CD4-positive, alpha-beta T cell treated with Interleukin-21 for 1 hour (primary cell): ENCODE results near the gene CALML3.

ENCODE experiments used
- DNase-seq: peaks from one replicate; pipeline ENCODE4 v3.0.0-alpha.2; 2020

CALML3 gene

DNA sequence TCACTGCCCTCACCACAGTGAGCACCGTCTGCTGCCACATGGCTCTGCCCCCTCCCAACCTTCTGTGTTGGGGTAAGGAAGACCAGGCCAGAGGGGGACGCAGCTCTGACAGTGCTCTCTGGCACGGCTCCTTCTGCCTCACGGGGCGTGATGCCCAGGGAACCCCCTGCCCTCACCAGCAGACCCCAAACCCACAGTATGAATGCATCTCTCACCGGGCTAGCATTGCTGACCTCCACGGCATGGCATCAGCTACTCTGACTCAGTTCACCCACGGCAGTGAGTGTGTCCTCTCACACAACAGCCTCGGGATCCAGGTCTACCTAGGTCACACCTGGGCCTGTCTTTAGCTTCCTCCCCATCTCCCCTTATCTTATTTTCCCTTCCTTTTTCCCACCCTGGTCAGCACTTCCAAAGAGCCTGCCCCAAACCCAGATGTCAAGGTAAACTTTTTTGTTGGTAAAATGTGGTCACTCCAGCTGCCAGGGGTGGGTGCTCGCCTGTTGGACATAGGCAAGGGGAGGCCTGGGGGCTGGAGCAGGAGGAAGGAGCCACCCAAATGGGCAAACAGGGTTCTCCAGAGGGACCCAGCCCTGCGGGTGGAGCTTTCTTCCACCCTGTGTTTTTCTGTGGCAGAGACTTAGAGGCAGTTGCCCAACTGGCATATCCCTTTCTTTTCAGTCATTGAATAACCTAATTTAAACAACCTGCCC, 4.4 kb downstream of the CALML3 start:
- no peak for DNase-seq

DNA sequence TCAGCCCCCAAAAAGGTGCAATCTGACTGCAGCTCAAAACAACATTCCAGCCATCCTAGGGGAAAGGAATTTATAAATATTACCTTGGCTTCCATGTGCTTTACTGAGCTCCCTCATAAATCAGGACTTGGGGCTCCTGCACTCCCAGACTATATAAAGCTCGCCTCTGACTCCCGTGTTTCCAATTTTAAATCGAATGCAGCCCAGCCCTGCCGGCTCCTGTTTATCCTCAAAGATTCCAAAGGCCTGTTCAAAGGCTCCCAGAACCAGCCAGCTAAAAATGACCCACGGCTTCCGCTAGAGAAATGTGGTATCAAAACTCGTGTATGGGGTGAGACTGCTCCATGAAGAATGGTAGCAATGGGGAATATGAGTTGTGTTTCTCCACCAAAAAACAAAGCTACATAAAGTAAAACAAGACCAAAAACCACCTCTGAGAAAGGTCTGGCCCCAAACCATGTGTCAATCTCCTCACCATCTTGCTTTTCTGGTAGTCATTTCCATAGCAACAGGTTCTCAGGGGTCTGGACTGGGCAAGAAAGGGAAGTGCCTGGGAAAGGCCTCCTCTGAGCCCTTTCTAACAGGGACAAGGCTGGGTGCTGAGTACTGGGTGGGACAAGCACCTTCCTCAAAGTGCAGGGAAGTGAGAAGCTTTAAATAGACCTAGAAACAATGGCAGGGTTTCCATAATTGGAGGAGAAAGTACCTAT, 5.1 kb downstream of the CALML3 start:
- no peak for DNase-seq

GRCh38 chr10:5530412-5530806, 5.6 kb downstream of the CALML3 start:
- DNase-seq = no peak

DNA sequence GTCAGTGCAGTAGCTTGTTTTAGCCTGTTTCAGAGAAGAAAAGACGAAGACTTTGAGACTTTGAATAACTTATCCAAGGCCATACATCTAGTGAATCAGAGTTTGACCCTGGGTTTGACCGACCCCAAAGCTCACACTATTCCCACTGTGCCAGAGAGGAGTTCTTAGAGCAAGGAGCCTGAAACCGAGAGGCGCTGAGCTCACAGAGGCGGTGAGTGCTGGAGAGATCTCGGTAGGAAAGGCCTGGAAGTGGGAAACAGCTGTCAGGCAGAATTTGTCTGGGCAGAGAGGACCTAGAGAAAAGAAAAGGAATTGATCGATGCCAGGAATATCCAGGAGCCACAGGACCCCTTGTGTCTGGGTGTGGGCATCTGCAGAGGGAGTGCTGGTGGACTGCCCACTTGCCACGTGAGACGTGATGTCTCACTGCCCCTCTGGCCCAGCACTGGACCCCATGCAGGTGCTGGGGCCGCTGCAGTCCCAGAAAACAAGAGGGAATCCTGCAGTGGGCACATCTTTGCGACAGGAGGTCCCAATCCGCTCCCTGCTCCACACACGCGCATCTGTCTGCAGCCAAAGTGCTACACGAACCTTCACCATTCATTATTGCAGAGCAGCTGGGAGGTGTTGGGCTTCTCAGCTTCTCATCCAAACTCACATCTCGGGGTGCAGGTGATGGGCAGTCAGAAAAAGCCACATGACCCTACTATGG, 6.2 kb downstream of the CALML3 start:
- DNase-seq = no peak

DNA sequence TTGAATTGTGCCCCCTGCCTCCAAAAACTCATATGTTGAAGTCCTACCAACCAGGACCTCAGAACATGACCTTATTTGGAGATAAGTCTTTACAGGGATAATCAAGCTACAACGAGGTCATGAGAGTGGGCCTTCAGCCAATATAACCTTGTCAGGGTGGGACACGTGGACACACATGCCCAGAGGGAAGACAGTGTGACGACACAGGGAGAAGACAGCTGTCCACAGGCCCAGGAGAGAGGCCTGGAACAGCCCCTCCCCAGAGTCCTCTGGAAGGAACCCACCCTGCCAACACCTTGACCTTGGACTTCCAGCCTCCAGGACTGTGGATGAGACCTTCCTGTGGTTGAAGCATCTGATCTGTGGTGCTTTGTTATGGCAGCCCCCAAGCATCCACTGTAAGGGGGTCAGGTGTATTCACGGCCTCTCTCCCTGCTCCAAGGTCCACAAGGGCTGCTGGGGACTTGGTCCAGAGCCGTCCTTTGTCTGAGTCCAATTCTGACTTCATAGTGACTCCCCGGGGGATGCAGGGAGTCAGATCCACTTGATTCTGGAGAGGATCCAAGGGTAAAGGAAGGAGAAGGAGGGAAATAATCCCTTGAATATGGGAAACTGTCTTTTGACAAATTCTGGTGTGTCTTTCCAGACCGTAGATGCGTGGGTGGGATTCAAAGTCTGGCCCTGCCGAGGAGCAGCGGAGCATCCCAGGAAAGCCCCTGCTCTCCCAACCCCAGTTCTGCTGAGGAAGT, 7.0 kb downstream of the CALML3 start:
- DNase-seq = no peak

GRCh38 chr10:5532307-5532605, 7.5 kb downstream of the CALML3 start:
- DNase-seq = no peak

DNA sequence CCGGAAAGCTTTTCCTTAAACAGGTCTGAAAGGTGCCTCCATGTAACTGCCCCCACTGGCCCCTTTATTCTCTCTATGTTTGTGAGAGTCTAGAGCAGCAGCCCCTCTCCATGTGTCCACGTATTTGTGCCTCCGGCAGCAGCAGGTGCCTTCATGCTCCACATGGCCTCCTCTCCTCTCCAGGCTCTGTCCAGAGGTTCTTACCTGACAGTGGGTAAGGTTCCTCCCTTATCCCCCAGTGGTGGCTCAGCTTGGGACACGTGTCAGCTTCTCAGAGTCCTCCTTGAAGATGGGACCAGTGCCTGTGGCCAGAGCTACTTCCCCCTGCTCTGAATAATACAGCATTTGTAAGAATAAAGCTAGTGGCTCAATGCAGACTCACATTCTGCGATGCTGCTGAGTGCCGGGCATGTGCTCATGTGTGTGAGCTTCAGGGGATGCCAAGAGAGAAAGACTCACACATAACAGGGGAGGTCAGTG, 7.9 kb downstream of the CALML3 start:
- no peak for DNase-seq

DNA sequence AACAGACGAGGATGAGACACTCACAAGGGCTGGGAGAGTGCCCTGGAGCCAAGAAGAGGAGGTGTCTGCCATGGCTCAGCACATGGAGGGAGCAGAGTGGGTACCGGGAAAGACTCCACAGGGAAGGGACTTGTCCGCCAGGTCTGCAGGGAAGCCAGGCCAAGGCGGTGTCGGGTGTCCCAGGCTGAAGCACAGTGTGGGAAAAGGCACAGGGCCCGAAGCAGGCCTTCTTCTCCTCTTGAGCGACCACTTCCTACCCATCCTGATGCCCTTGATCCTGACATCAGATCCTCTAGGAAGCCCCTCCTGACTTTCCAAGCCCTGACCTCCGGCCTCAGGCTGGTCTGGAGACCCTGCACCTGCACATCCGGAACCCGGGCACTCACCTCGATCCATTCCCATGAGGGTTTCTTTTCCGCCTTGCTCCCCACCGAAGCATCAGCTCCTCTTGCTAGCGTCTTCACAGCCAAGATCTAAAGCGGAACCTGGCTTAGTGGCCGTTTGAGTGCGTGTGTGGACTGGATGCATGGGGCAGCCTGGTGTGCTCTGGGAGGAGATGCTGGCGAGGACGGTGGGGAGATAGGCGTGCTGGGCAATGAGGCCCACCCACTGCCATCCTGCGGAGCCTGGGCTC, 8.5 kb downstream of the CALML3 start:
- DNase-seq = no peak

- DNase-seq = no peak
Observed at GRCh38 chr10:5534051-5534821, 9.5 kb downstream of the CALML3 start.

DNA sequence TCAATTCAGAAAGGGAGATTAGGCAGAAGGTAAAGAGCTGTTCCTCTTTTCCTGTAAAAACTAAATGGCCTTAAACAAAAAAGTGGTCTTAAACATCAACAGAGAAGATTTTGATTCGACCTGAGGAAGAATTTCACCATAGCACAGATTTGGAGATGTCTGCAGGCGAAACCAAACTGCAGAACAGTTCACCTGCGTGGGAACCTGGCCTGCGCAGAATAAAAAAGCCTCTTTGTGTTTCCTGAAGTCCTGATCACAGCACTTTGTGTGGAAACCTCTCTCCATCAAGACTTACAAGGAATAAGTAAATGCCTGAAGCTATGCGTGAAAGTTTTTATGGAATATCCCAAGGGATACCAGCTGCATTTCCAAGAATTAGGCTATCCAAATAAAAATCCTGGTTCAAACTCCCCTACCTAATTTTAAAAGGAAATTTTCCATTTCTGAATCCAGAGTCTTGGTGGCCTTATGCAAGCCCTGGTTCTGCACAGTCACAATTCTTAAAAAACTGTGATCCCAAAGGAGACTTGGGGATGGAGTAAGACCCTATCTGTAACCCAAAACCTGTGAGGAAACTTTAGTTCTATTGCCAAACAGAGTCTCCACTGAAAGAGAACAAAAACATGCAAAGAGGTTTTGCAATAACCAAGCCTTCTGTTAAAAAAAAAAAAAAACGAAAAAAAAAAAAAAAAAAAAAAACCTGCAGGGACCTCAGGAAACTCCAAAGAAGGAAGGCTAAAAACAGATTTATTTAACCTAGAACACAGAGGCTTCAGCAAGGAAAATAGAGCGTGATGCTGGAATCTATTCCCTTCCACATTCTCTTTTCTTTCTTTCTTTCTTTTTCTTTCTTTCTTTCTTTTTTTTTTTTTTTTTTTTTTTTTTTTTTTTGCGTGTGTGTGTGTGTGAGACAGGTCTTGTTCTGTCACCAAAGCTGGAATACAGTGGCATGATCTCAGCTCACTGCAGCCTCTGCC, 10.4 kb downstream of the CALML3 start:
- DNase-seq = no peak

DNA sequence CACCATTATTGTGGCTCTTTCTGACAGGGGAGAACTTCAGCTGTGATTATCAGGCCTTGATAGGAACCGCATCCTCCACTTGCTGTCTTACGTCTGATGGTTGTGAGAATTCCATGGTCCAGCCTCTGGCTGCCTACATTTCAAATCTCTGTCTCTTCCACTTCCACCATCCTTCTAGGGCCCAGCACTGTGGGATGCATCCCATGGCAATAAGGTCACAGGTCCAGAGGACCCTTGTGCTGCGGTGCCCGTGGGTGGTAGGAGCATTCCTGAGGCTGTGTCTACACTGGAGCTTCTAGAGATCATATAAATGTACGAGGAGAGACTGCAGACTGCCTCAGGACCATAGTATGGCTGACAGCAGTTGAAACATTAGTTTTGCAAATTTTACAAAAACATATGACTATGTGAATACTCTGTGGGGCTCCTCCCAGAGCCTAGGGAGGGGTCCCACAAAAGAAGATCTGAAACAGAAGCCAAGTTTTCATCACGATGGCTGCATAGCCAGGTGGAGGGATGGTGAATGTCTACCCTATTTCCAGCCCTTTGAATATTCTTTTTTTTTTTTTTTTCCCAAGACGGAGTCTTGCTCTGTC, 11.8 kb downstream of the CALML3 start:
- DNase-seq = no peak

DNA sequence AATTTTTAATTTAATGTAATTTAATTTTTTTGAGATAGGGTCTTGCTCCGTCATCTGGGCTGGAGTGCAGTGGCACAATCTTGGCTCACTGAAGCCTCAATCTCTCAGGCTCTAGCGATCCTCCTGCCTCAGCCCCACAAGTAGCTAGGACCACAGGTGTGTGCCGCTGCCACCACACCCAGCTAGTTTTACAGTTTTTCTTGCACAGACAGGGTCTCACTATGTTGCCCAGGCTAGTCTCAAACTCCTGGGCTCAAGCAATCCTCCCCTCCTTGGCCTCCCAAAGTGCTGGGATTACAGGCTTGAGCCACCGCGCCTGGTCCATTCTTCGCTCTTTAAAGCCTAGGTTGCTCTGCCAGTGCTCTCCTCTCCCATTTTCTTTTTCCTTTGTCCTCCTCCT, 12.9 kb downstream of the CALML3 start:
- DNase-seq = no peak

GRCh38 chr10:5538446-5538845, 13.7 kb downstream of the CALML3 start:
- no peak for DNase-seq

DNA sequence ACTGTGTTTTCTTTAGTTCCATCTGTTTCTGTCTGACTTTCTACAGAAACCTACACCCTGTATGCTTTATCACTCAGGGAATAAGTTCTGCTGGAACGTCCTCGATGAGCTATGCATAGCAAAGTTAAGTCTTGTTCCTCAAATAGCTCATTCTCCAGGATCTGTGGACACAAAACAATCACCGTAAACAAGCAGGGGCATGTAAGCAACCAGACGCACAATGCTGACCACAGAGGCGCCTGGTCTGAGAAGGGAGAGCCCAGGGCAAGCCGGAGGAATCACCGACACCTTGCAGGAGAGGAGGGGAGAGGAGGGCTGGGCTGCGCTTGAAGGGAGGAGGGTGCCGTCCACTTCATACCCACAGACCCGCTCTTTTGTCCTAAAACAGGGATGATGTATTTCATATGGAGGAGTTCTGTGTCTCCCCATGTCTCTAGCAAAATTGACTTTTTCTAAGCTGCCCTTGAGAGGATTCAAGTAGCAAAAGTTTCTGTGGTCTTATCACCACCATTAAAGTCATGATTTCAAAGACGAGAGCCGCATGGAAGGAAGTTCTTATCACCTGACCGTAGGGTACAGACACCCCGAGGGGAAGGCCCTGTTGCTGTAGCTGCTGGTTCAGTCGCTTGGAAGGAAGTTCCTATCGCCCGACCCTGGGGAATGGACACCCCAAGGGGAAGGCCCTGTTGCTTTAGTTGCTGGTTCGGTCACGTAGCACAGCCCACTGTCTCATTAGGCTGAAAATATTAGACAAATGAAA, 14.3 kb downstream of the CALML3 start:
- DNase-seq = no peak

GRCh38 chr10:5540080-5540479, 15.3 kb downstream of the CALML3 start:
- DNase-seq = no peak

- no peak for DNase-seq
Observed at GRCh38 chr10:5540891-5541290, 16.1 kb downstream of the CALML3 start.

GRCh38 chr10:5542100-5542499, 17.3 kb downstream of the CALML3 start:
- no peak for DNase-seq

DNA sequence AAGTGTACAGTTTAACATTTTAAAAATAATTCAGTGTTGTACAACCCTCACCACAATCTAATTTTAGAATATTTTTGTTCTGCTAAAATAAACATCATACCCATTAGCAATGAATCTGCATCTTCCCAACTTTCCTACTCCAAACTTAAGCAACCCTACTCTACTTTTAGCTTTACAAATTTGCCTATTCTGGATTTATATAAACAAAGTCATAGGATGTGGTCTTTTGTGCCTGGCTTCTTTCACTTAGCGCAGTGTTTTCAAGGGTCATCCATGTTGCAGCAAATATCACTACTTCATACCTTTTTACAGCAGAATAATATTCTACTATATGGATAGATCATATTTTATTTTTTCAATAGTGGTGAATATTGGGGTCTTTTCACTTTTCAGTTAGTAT, 18.9 kb downstream of the CALML3 start:
- no peak for DNase-seq

- DNase-seq = no peak
Observed at GRCh38 chr10:5544216-5544805, 19.6 kb downstream of the CALML3 start.
